SK-N-SH (cell line): Measurements from ENCODE around the gene ARHGEF10L. TPM values are rescaled to one million over a fixed set of nuclear protein-coding genes. Genes with fewer than 3 reads are reported as not detected.

Experiments
- CTCF ChIA-PET: fragments of 300-600, 350-600 bp; formaldehyde crosslinking; extraction: SDS; loops from one replicate; lab custom pipeline; 2021; lab: Yijun Ruan, JAX
- POLR2A ChIA-PET: fragments of 350-600 bp; sonication (Branson Sonifier 250); formaldehyde crosslinking; extraction: SDS; loops from one replicate; lab custom pipeline; 2020; ENCODE audit warnings: antibody characterized with exemption, inconsistent platforms; lab: Yijun Ruan, JAX
- DNase-seq: peaks from one replicate; pipeline ENCODE4 v3.0.0; 2012
- H2AFZ ChIP-seq: fragments of 200-600 bp; sonication (generic); 2 replicates; pipeline ENCODE4 v1.8.1; 2016; ENCODE audit warnings: antibody characterized with exemption, mild to moderate bottlenecking, low read depth
- H3F3A ChIP-seq: fragments of 200-600 bp; sonication (generic); replicated peaks from 2 replicates; pipeline ENCODE3; 2016; ENCODE audit warnings: antibody characterized with exemption, mild to moderate bottlenecking; ENCODE audit not compliant: insufficient read depth
- H3K27ac ChIP-seq, 2 experiments: fragments of 200-500 bp in 1 of 2; fragments of 200-600 bp in 1 of 2; sonication (Bioruptor generic) in 1 of 2; sonication (generic), shearing (Covaris generic) in 1 of 2; 2 replicates each; pipeline versions ENCODE4 v1.5.1 to v1.6.1; 2014 to 2016; ENCODE audit warnings: low read depth in 2 of 2, inconsistent platforms in 1 of 2, low read length in 1 of 2, mild to moderate bottlenecking in 1 of 2, mixed read lengths in 1 of 2
- H3K27me3 ChIP-seq: fragments of 200-600 bp; sonication (generic), shearing (Covaris generic); 2 replicates; pipeline ENCODE4 v1.6.1; 2016; ENCODE audit warnings: mixed run types; ENCODE audit not compliant: insufficient read depth
- H3K36me3 ChIP-seq, 2 experiments: fragments of 200-500 bp in 1 of 2; fragments of 200-600 bp in 1 of 2; sonication (Bioruptor generic) in 1 of 2; sonication (generic) in 1 of 2; replicated peaks in 1 of 2; 2 replicates each; pipeline versions ENCODE3 to v1.5.1; 2014 to 2016; ENCODE audit warnings: low read length in 1 of 2, mild to moderate bottlenecking in 1 of 2; ENCODE audit not compliant: insufficient read depth in 2 of 2, control insufficient read depth in 1 of 2
- H3K4me1 ChIP-seq, 2 experiments: fragments of 200-500 bp in 1 of 2; fragments of 200-600 bp in 1 of 2; sonication (Bioruptor generic) in 1 of 2; sonication (generic), shearing (Covaris generic) in 1 of 2; 2 replicates each; pipeline versions ENCODE4 v1.5.1 to v1.6.1; 2014 to 2016; ENCODE audit warnings: low read depth in 1 of 2, low read length in 1 of 2, mixed run types in 1 of 2; ENCODE audit not compliant: insufficient read depth in 2 of 2, control insufficient read depth in 1 of 2
- H3K4me2 ChIP-seq: fragments of 200-600 bp; sonication (generic), shearing (Covaris generic); 2 replicates; pipeline ENCODE4 v1.6.1; 2017; ENCODE audit warnings: mixed run types
- H3K4me3 ChIP-seq, 2 experiments: fragments of 200-500 bp in 1 of 2; fragments of 200-600 bp in 1 of 2; sonication (Bioruptor generic) in 1 of 2; sonication (generic), shearing (Covaris generic) in 1 of 2; 2 replicates each; pipeline versions ENCODE4 v1.5.1 to v1.8.1; 2014 to 2016; ENCODE audit warnings: low read depth in 2 of 2, inconsistent platforms in 1 of 2, low read length in 1 of 2, mild to moderate bottlenecking in 1 of 2, mixed read lengths in 1 of 2, moderate library complexity in 1 of 2
- H3K79me2 ChIP-seq: fragments of 200-600 bp; sonication (generic); 2 replicates; pipeline ENCODE4 v1.8.1; 2017; ENCODE audit warnings: mild to moderate bottlenecking; ENCODE audit not compliant: insufficient read depth
- H3K9ac ChIP-seq: fragments of 200-600 bp; sonication (generic); 2 replicates; pipeline ENCODE4 v1.6.1; 2017; ENCODE audit warnings: mixed run types
- H3K9me2 ChIP-seq: fragments of 200-600 bp; sonication (generic); 2 replicates; pipeline ENCODE4 v1.6.1; 2017; ENCODE audit warnings: mixed run types
- H3K9me3 ChIP-seq: fragments of 200-600 bp; sonication (generic); 2 replicates; pipeline ENCODE4 v1.6.1; 2017; ENCODE audit warnings: mixed run types, mild to moderate bottlenecking, moderate library complexity
- H4K20me1 ChIP-seq: fragments of 200-600 bp; sonication (generic); 2 replicates; pipeline ENCODE4 v1.6.1; 2017; ENCODE audit warnings: mild to moderate bottlenecking, mixed run types; ENCODE audit not compliant: insufficient read depth
- ELF1 ChIP-seq: IDR thresholded peaks from 2 replicates; pipeline ENCODE4 v1.4.0; 2012
- EP300 ChIP-seq, 2 experiments: IDR thresholded peaks; 2 replicates each; pipeline versions ENCODE4 v1.4.0 to v1.6.1; 2012; ENCODE audit warnings: borderline replicate concordance in 1 of 2, low read depth in 1 of 2, low read length in 1 of 2
- EZH2phosphoT487 ChIP-seq: fragments of 200-600 bp; sonication (generic); IDR thresholded peaks from 2 replicates; pipeline ENCODE4 v1.6.1; 2017; ENCODE audit warnings: low read depth, mixed run types, mild to moderate bottlenecking, antibody characterized with exemption, moderate library complexity, borderline replicate concordance
- FOSL2 ChIP-seq: IDR thresholded peaks from 2 replicates; pipeline ENCODE4 v1.4.0; 2012; ENCODE audit warnings: low read depth, mild to moderate bottlenecking, moderate library complexity, borderline replicate concordance
- IRF3 ChIP-seq: fragments of 150-350 bp; IDR thresholded peaks from 2 replicates; pipeline ENCODE4 v1.6.1; 2016; ENCODE audit warnings: mild to moderate bottlenecking, low read depth, low read length
- JUND ChIP-seq: IDR thresholded peaks from 2 replicates; pipeline ENCODE4 v1.4.0; 2012
- MAX ChIP-seq: IDR thresholded peaks from 2 replicates; pipeline ENCODE4 v1.4.0; 2012; ENCODE audit warnings: low read depth
- NFIC ChIP-seq: IDR thresholded peaks from 2 replicates; pipeline ENCODE4 v1.4.0; 2012; ENCODE audit warnings: borderline replicate concordance
- POLR2AphosphoS5 ChIP-seq: IDR thresholded peaks from 2 replicates; pipeline ENCODE4 v1.6.1; 2012; ENCODE audit warnings: low read depth, low read length
- RAD21 ChIP-seq: IDR thresholded peaks from 2 replicates; pipeline ENCODE4 v1.6.1; 2012; ENCODE audit warnings: mild to moderate bottlenecking, low read length
- RCOR1 ChIP-seq: fragments of 150-350 bp; IDR thresholded peaks from 2 replicates; pipeline ENCODE4 v1.6.1; 2017; ENCODE audit warnings: antibody characterized with exemption, low read length
- REST ChIP-seq: IDR thresholded peaks from 2 replicates; pipeline ENCODE4 v1.6.1; 2012; ENCODE audit warnings: mild to moderate bottlenecking, low read depth, low read length, moderate library complexity
- SIN3A ChIP-seq: IDR thresholded peaks from 2 replicates; pipeline ENCODE4 v1.6.1; 2012; ENCODE audit warnings: low read depth, mild to moderate bottlenecking, low read length, moderate library complexity, borderline replicate concordance
- SMC3 ChIP-seq: IDR thresholded peaks from 2 replicates; pipeline ENCODE4 v1.6.1; 2012; ENCODE audit warnings: low read depth, low read length, improper control_type of control experiment
- TCF12 ChIP-seq: IDR thresholded peaks from 2 replicates; pipeline ENCODE4 v1.4.0; 2012
- TEAD4 ChIP-seq: IDR thresholded peaks from 2 replicates; pipeline ENCODE4 v1.4.0; 2012; ENCODE audit warnings: mild to moderate bottlenecking, borderline replicate concordance; ENCODE audit not compliant: insufficient read depth
- USF1 ChIP-seq: IDR thresholded peaks from 2 replicates; pipeline ENCODE4 v1.4.0; 2012; ENCODE audit warnings: low read depth, borderline replicate concordance
- WGBS: methylation state at CpG from one replicate; pipeline ENCODE4 v1.1.6; 2017; ENCODE audit warnings: low lambda C conversion rate; 5-methylcytosine and 5-hydroxymethylcytosine counted together
- polyA plus RNA-seq, 3 experiments: library from polyadenylated mRNA; depleted of rRNA; stranded (reverse); fragments of >200 nt; gene quantifications; 2 replicates each; pipeline ENCODE4 v1.2.3, GENCODE V29; 2012

ARHGEF10L gene
- polyA plus RNA-seq, 1 of the 3 experiments (the other 2 are of a cell fraction) = 12.5 TPM

GRCh38 chr1:17586172-17586964 is 46.9 kb downstream of the ARHGEF10L start:
- no peak for TF ChIP-seq SMC3
- peak; percentile 61; the same call in 1 of the 2 replicates for TF ChIP-seq FOSL2
- peak; percentile 87 for TF ChIP-seq MAX
- TF ChIP-seq RAD21 = no peak
- peak; percentile 74 for TF ChIP-seq USF1
- TF ChIP-seq TCF12 = peak; percentile 64; the same call in 1 of the 2 replicates
- TF ChIP-seq JUND = peak; percentile 65; the same call in 1 of the 2 replicates
- Histone ChIP-seq H3K27ac (peak overlapping the region; percentile 82 to 90), H4K20me1 (no peaks in the 10 kb centered on the region), H3K9me3 (no peaks in the 10 kb centered on the region), H3K36me3 (peaks cover 0 to 7% of the 10 kb centered on the region in 2 experiments), H3K79me2 (no peaks in the 10 kb centered on the region), H2AFZ (no peak overlapping the region), H3K27me3 (no peaks in the 10 kb centered on the region), H3K4me1 (peaks cover 18 to 59% of the 10 kb centered on the region in 2 experiments), H3K4me2 (peak overlapping the region; percentile 29; the same call in 1 of the 2 replicates), H3F3A (peaks cover 11% of the 10 kb centered on the region), H3K9ac (no peak overlapping the region), H3K4me3 (no peak overlapping the region), H3K9me2 (no peaks in the 10 kb centered on the region)
- ChIA-PET CTCF (interaction anchor here (0.9 to 6.4 kb wide), 5 partner anchors 11 to 85 kb away, joined by 3 to 44 read pairs (median 10); no protein-coding TSS in a partner anchor), POLR2A (interaction anchor here (1.2 to 3.1 kb wide), 2 partner anchors 11 to 47 kb away, joined by 3 to 11 read pairs; partner anchors contain the start of gene ARHGEF10L)
- no peak for DNase-seq
- 65% methylated on average over 10 of the region's 10 CpGs for WGBS

- Histone ChIP-seq H3K27me3 (no peaks in the 10 kb centered on the region), H3K9me3 (no peaks in the 10 kb centered on the region), H4K20me1 (no peaks in the 10 kb centered on the region), H3F3A (peaks cover 11% of the 10 kb centered on the region), H3K79me2 (no peaks in the 10 kb centered on the region), H3K27ac (peak overlapping the region; percentile 82 to 90), H3K4me1 (peaks cover 18 to 61% of the 10 kb centered on the region in 2 experiments), H3K9ac (peak overlapping the region; percentile 42; the same call in 1 of the 2 replicates), H3K9me2 (no peaks in the 10 kb centered on the region), H3K4me3 (no peak overlapping the region), H2AFZ (no peak overlapping the region), H3K36me3 (peaks cover 0 to 7% of the 10 kb centered on the region in 2 experiments), H3K4me2 (peak overlapping the region; percentile 60; the same call in 1 of the 2 replicates)
- TF ChIP-seq ELF1 (no peak), SIN3A (no peak), NFIC (0 out of 2 replicates have a peak, but pooled peaks have one; percentile 25), TEAD4 (peak; percentile 81), POLR2AphosphoS5 (peak; percentile 13; the same call in 1 of the 2 replicates), IRF3 (no peak), REST (no peak), RCOR1 (peak; percentile 27; the same call in 1 of the 2 replicates), EP300 (IDR thresholded peaks at IDR 0.05; ENCODE audit: borderline replicate concordance in 1 of 2, low read depth in 1 of 2, low read length in 1 of 2) (0 out of 4 replicates have a peak, but pooled peaks of 1 of the 2 experiments have one; percentile 24), TCF12 (peak; percentile 77), EZH2phosphoT487 (no peak)
- 0% methylated on average over 1 of the region's 3 CpGs for WGBS
- no peak for DNase-seq
- POLR2A ChIA-PET = interaction anchor here (0.9 to 3.1 kb wide), 5 partner anchors 9 to 47 kb away, joined by 3 to 11 read pairs (median 5); no protein-coding TSS in a partner anchor
- CTCF ChIA-PET = interaction anchor here (0.7 to 6.4 kb wide), 9 partner anchors 8 to 85 kb away, joined by 3 to 44 read pairs (median 4); no protein-coding TSS in a partner anchor
Observed at GRCh38 chr1:17587693-17588047, 48.2 kb downstream of the ARHGEF10L start.
